ENCODE results near the gene TBL3. TPM values are rescaled to one million over a fixed set of nuclear protein-coding genes. Genes with fewer than 3 reads are reported as not detected.

Gene TBL3
- total and polyA plus RNA-seq, 2 experiments from 2014 or later = 67.3 to 94.7 TPM

DNA sequence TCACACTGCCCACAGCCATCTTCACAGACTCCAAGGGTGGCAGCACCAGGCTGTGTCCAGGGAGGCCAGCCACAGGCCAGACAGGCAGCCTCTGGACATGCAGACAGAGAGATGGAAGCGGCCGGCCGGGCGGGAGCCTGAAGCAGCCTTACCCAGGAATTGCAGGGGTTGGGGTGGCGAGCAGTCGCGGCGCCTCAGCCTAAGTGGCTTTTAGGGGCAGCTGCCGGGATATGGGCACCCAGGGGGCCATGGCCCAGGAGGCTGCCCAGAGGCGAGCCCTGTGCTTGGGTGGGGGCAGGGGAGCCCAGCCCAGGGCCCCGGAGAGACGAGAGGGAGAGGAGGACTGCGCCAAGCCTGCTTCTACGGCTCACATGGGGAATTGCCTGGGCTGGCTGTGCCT lies 53.4 kb downstream of the TBL3 start:
- H3K9me3 ChIP-seq (ENCODE audit: low read depth) = no peaks in the 10 kb centered on the region
- H3K4me3 ChIP-seq = no peak overlapping the region
- peaks cover 5% of the 10 kb centered on the region for H3K4me1 ChIP-seq (ENCODE audit: low read depth)
- H3K27me3 ChIP-seq = peaks cover 19% of the 10 kb centered on the region
- DNase-seq (ENCODE audit: low read depth in 1 of 2, low spot score in 1 of 2) = no peak
- no peak overlapping the region for H3K27ac ChIP-seq
- TF ChIP-seq, protein P1, sequence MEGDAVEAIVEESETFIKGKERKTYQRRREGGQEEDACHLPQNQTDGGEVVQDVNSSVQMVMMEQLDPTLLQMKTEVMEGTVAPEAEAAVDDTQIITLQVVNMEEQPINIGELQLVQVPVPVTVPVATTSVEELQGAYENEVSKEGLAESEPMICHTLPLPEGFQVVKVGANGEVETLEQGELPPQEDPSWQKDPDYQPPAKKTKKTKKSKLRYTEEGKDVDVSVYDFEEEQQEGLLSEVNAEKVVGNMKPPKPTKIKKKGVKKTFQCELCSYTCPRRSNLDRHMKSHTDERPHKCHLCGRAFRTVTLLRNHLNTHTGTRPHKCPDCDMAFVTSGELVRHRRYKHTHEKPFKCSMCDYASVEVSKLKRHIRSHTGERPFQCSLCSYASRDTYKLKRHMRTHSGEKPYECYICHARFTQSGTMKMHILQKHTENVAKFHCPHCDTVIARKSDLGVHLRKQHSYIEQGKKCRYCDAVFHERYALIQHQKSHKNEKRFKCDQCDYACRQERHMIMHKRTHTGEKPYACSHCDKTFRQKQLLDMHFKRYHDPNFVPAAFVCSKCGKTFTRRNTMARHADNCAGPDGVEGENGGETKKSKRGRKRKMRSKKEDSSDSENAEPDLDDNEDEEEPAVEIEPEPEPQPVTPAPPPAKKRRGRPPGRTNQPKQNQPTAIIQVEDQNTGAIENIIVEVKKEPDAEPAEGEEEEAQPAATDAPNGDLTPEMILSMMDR (IDR thresholded peaks at IDR 0.05; ENCODE audit: low read depth, low read length) = no peak
- no peaks in the 10 kb centered on the region for H3K36me3 ChIP-seq

DNA sequence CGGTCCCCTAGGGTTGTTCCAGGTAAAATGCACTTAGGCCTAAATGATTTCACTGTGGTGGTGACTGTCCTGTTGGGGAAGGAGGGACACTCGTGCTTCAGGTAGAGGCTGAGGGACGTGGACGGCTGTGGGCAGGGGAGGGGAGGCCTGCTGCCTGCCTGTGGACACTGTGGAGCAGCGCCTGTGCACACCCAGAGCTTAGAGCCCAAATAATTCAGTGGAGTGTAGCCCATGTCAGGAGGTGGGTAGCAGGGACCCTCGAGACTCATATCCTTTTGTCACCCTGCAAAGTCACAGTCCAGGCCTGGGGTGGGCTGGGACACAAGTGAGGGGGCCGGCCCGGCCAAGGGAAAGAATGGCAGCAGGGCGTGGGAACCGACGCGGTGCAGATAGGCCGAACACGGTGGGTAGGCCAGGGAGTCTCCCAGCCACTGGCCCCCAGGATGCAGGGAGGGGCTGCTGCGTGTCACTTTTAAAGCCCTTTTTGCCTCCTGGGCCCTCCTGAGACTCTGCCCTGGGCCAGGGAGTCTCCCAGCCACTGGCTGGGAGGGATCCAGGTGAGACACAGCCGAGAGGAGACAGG lies 54.1 kb downstream of the TBL3 start:
- H3K27me3 ChIP-seq = peaks cover 12% of the 10 kb centered on the region
- H3K36me3 ChIP-seq = no peaks in the 10 kb centered on the region
- no peaks in the 10 kb centered on the region for H3K4me1 ChIP-seq (ENCODE audit: low read depth)
- H3K27ac ChIP-seq = no peak overlapping the region
- no peak for DNase-seq (ENCODE audit: low read depth in 1 of 2, low spot score in 1 of 2)
- H3K4me3 ChIP-seq = no peak overlapping the region
- no peaks in the 10 kb centered on the region for H3K9me3 ChIP-seq (ENCODE audit: low read depth)
- TF ChIP-seq, protein P1 (IDR thresholded peaks at IDR 0.05; ENCODE audit: low read depth, low read length) = no peak

DNA sequence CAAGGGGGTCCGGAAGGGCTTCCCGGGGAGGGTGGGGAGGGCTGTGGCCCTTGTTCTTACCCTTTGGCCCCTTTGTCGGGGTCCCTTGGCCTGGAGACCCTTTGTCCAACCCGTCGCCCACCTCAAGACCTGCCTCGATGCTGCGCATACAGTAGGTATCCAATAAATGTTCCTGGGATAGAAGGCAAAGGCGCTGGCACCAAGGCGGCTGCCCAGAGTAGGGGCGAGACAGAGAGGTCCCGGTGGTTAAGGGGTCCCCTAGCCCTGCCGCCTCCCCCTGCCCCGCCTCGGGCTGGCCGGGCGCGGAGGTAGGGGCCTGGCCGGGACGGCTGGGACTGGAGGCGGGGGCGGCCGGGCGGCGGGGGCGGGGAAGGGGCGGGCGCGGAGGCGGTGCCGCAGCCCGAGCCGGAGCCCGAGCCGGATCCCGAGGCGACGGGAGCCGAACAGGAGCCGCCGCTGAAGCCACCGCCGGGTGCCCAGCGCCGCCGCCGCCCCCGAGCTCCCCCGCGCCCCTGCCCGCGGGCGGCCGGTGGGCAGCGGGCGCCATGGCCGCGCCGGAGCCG lies 54.7 kb downstream of the TBL3 start, which contains the start of gene NHERF2:
NHERF2 (plus strand) TSS at position 442 of the 563 bp plus-strand sequence; CDS start at position 546, 104 bp downstream.
- Histone ChIP-seq H3K27me3 (peaks cover 7% of the 10 kb centered on the region), H3K4me3 (peak within 1 kb of the TSS; percentile 45)
- TF ChIP-seq, protein P1 (IDR thresholded peaks at IDR 0.05; ENCODE audit: low read depth, low read length) = no peak

GRCh38 chr16:2027024-2028010 lies 55.5 kb downstream of the TBL3 start:
- no peaks in the 10 kb centered on the region for H3K9me3 ChIP-seq (ENCODE audit: low read depth)
- H3K4me1 ChIP-seq (ENCODE audit: low read depth) = no peaks in the 10 kb centered on the region
- H3K4me3 ChIP-seq = peak overlapping the region; percentile 45
- no peak overlapping the region for H3K27ac ChIP-seq
- peak in 1 of 2 donors; percentile 30 for DNase-seq (ENCODE audit: low read depth in 1 of 2, low spot score in 1 of 2)
- H3K36me3 ChIP-seq = no peaks in the 10 kb centered on the region
- TF ChIP-seq, protein P1 (IDR thresholded peaks at IDR 0.05; ENCODE audit: low read depth, low read length) = no peak
- peaks cover 4% of the 10 kb centered on the region for H3K27me3 ChIP-seq

More for the DNA sequence above, 54.7 kb downstream of the TBL3 start, which contains the start of gene NHERF2:
- no peaks in the 10 kb centered on the region for H3K9me3 ChIP-seq (ENCODE audit: low read depth)
- H3K27ac ChIP-seq = no peak within 1 kb of the TSS
- no peaks in the 10 kb centered on the region for H3K36me3 ChIP-seq
- no peaks in the 10 kb centered on the region for H3K4me1 ChIP-seq (ENCODE audit: low read depth)
- peak; percentile 31 to 61 for DNase-seq (ENCODE audit: low read depth in 1 of 2, low spot score in 1 of 2)

- DNase-seq (ENCODE audit: low read depth in 1 of 2, low spot score in 1 of 2) = no peak
- Histone ChIP-seq H3K27me3 (peaks cover 4% of the 10 kb centered on the region), H3K36me3 (no peaks in the 10 kb centered on the region), H3K4me3 (no peak overlapping the region), H3K9me3 (ENCODE audit: low read depth) (no peaks in the 10 kb centered on the region), H3K4me1 (ENCODE audit: low read depth) (no peaks in the 10 kb centered on the region), H3K27ac (no peak overlapping the region)
- TF ChIP-seq, protein P1 (IDR thresholded peaks at IDR 0.05; ENCODE audit: low read depth, low read length) = no peak
Measured at GRCh38 chr16:2028146-2028545, 56.3 kb downstream of the TBL3 start.

Measured in cardiac muscle cell (in vitro differentiated cells and primary cell).